ENCODE results near the gene CNFN.

Gene CNFN

DNA sequence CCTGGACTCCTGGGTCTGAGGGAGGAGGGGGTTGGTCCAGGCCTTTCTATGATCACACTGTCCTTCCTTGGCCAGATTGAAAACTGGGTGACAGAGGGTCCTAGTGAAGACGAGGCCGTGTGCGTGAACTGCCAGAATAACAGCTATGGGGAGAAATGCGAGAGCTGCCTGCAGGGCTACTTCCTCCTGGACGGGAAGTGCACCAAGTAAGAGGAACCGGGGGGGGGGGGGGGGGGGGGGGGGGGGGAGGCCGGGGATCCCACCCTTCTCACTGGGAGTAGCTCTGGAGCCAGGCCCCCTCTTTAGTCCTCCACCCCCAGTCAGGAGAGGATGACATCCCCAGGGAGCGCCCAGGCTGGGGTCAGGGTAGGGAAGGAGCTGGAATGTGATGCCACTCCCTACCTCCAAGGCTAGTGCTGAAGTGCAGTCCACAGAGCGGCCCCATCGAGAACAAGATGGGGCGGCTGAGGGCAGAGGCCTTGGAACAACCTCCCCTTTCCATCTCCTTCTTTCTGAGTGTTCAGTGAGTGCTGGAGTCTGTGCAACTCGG, 19.4 kb downstream of the CNFN start:
- DNase-seq: no peak

DNA sequence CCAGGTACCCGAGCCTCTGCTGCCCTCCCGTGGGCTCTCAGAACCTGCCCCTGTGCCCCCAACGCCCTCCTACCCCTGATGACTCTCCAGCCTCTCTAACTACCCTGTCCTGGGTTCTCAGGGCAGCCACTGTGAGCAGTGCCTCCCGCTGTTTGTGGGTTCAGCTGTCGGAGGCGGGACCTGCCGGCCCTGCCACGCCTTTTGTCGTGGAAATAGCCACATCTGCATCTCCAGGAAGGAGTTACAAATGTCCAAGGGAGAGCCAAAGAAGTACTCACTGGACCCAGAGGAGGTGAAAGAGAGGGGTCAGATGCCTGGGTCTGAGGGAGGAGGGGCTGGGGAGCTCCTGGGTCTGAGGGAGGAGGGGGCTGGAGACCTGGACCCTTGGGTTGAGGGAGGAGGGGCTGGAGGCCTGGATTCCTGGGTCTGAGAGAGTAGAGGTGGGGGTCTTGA, 20.0 kb downstream of the CNFN start:
- no peak for DNase-seq

DNA sequence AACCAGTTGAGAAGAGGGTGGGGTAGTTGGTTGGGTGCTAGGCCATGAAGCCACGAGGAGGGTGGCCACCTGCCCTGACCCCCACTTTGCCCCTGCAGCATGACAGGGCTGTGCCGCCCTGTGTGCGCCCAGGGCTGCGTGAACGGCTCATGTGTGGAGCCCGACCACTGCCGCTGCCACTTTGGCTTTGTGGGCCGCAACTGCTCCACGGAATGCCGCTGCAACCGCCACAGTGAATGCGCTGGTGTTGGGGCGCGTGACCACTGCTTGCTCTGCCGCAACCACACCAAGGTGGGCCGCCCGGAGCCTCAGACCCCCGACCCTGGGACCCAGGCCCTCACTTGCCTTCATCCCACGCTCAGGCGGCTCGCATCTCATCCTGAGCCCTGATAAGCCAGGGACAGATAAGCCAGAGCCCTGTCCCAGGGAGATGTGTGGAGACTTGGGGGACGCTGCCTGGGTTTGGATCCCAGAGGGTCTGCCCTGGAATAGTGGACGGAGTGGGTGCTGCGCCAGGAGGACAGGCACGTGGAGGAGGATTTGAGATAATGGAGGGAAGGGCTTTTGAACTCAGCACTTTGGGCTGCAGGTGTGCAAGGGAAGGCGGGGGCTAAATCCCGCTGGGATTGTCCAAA, 20.5 kb downstream of the CNFN start:
- no peak for DNase-seq

DNA sequence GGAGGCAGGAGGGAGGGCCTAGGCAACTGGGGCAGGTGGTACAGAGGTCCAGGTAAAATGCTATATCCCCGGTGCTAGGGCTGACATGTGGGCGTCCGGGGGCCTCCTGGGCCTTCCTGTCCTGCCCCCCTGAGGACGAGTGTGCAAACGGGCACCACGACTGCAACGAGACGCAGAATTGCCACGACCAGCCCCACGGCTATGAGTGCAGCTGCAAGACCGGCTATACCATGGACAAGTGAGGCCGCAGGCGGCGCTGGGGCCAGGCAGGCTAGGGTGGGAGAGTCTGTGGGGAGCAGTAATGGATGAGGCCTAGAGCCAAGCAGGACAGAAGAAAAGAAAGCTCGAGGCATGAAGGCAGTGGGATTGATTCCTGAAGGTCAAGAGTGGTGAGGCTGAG, 21.3 kb downstream of the CNFN start:
- no peak for DNase-seq

DNA sequence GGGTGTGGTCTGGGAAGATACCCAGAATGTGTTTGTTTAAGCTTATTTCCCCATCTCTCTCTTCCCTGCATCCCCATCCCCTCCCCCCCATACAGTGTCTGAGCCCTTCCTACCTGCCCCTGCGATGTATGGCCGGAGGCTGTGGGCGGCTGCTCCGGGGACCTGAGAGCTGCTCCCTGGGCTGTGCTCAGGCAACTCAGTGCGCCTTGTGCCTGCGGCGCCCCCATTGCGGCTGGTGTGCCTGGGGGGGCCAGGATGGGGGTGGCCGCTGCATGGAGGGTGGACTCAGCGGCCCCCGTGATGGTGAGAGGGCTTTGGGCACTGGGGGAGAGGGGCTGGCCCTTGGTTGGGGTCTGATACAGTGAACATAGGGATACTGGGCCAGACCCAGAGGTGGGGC, 21.7 kb downstream of the CNFN start:
- no peak for DNase-seq

DNA sequence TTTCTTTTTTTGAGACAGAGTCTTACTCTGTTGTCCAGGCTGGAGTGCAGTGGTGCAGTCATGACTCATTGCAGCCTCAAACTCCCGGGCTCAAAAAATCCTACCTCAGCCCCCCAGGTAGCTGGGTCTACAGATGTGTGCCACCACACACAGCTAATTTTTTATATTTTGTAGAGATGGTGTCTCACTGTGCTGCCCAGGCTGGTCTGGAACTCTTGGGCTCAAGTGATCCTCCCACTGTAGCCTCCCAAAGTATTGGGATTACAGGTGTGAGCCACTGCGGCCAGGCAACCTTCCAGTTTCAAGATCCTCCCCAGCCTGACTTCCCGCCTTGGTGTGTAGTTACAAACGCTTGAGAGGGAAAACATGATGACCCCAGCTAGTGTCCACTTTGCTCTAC, 22.2 kb downstream of the CNFN start:
- no peak for DNase-seq

DNA sequence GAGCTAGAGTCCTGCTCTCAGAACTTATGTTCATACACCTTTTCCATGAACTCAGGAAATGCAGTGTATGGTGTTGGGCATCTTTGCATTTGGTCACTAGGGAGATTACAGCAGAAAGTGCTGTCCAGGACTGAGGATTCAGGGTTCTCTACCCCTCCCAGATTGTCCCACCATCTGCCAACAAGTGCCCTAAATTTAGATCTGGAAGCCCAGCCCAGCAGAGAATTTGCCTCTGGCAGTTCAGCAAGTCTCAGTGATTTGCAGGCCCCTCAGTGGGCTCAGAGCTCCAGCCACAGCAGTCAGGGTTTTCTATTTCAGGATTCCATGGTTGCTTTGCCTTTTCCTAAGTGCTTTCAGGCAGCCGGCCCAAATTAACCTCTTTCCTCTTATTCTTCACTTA, 23.4 kb downstream of the CNFN start:
- DNase-seq: no peak

DNA sequence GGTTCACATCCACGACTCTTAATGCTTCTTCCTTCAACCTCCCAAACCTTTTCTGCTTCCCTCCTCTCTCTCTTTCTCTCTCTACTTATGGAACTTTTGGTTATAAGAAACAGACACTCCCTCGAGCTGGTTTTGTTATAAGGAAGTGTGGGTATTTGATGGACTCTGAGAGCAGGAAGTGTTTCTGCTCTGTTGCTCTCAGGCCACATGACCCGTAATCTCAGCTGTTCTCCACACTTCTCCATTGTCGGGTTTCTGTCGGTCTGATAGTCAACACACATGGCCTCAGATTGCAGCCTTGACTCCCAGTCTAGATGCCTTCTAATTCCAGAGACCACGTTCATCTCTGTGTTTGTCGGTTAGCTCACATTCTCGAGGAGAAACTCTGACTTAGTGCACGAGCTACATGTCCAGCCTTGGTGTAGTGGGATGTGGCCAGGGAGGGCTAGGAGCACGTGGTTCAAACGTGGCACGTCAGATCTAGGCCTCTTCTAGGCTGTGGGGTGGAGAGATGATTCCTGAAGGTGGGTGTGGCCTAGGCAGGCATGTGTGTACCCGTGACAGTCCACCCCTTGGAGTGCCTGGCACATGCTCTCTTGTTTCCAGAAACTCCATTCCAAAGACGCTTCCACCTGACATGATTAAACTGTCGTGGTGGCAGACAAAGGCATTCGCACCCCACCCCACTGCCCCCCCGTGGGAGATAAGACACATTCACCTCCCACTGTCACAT, 26.3 kb downstream of the CNFN start:
- DNase-seq: no peak

DNA sequence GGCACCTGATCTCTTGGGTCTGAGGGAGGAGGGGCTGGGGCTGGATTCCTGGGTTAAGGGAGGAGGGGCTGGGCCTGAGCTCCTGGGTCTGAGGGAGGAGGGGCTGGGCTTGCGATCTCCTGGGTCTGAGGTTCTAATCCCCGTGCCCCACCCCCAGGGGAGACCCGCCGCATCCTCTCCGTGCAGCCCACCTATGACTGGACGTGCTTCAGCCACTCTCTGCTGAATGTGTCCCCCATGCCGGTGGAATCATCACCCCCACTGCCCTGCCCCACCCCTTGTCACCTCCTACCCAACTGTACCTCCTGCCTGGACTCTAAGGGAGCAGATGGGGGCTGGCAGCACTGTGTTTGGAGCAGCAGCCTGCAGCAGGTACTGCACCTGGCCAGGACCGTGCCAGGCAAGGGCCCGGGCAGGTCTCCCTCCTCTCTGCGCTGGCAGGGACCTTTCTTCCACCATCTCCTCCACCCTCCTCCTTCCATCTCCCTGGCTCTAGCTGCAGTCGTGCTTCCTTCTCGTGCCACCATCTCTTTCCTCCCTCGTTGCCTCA, 27.1 kb downstream of the CNFN start:
- no peak for DNase-seq

DNA sequence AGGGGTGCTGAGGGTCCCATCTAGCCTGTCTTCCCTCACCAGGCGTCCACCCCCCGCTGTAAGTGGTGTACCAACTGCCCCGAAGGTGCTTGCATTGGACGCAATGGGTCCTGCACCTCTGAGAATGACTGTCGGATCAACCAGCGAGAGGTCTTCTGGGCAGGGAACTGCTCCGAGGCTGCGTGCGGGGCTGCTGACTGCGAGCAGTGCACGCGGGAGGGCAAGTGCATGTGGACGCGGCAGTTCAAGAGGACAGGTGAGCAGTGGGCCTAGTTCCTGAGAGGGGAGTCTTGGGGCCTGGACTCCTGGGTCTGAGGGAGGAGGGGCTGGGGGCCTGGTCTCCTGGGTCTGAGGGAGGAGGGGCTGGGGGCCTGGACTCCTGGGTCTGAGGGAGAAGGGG, 27.8 kb downstream of the CNFN start:
- no peak for DNase-seq

DNA sequence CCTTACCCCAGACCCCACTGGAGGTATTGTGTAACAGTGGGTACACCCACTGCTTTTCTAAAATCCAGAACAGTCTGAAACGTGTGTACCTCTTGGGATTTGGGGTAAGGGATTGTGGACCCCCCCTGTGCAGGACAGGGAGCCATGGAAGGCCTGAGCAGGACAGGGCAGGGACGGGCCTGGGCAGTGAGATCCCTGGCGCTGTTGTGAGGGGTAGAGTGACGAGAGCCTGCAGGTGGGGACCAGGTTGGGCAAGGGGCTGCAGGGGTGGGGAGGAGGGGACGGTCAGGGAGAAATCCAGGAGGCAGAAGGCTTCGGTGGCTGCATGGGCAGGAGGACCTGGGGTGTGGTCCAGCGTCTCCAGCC, 28.6 kb downstream of the CNFN start:
- no peak for DNase-seq

DNA sequence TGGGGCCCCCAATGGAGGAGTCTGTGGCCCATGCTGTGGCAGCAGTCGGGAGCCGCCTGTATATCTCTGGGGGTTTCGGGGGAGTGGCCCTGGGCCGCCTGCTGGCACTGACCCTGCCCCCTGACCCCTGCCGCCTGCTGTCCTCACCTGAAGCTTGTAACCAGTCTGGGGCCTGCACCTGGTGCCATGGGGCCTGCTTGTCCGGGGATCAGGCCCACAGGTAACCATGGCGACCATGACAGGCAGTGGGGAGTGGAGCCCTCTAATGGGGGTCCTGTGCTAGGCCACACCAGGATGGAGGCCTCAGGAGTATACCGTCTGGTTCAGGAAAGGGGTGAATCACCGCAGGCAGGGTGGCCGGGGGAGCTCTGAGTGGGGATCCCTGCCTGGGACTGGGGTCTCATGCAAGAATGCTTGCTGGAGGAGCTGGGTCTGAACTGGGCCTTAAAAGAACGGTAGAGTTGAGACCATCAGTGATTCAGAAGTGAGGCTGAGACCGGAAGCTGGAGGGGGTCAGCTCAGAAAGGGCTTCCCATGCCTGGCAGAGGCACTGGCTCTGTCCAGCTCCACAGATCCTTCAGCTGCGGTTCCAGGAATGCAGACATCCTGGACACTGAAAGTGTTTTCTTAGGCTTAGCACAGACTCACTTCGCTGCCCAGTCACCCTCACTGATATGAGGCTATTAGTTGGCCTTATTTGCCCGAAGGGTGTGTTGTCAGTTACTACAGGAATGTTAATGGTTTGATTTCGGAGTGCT, 29.1 kb downstream of the CNFN start:
- DNase-seq: no peak

DNA sequence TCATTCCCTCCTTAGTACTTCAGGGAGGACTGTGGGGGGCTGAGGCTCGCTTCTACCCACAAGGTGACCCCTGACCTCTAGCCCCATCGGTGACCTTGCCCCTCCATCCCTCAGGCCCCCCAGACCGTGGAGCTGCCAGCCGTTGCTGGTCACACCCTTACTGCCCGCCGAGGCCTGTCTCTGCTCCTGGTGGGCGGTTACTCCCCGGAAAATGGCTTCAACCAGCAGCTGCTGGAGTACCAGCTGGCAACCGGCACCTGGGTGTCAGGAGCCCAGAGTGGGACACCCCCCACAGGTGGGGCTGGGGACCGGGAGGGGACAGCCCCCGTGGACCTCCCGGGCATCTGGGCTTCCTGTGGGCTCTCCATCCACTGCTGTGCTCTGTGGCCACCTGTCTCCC, 32.8 kb downstream of the CNFN start:
- no peak for DNase-seq

DNA sequence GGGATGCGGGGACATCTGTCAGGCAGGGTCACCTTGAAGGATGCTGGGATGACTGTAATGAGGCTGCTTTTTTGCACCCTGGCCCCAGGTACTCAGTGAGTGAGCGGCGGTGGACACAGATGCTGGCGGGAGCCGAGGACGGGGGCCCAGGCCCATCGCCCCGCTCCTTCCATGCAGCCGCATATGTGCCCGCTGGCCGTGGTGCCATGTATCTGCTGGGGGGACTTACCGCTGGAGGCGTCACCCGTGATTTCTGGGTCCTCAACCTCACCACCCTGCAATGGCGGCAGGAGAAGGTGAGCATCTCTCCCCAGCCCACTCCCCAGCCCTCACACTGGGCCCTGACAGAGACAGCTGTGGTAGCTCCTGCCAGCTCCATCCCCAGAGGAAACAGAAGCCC, 33.4 kb downstream of the CNFN start:
- DNase-seq: no peak

DNA sequence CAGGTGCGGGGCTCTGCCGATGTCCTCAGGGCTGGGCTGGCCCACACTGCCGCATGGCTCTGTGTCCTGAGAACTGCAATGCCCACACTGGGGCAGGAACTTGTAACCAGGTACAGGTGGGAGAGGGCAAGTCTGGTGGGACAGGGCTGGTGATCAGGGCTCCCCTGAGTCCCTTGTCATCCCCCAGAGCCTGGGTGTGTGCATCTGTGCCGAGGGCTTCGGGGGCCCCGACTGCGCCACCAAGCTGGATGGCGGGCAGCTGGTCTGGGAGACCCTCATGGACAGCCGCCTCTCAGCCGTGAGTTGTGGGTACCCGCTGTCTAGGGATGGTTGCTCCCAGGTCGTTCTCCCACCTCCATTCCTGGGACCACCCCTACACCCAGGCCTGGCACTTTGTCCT, 34.2 kb downstream of the CNFN start:
- no peak for DNase-seq

DNA sequence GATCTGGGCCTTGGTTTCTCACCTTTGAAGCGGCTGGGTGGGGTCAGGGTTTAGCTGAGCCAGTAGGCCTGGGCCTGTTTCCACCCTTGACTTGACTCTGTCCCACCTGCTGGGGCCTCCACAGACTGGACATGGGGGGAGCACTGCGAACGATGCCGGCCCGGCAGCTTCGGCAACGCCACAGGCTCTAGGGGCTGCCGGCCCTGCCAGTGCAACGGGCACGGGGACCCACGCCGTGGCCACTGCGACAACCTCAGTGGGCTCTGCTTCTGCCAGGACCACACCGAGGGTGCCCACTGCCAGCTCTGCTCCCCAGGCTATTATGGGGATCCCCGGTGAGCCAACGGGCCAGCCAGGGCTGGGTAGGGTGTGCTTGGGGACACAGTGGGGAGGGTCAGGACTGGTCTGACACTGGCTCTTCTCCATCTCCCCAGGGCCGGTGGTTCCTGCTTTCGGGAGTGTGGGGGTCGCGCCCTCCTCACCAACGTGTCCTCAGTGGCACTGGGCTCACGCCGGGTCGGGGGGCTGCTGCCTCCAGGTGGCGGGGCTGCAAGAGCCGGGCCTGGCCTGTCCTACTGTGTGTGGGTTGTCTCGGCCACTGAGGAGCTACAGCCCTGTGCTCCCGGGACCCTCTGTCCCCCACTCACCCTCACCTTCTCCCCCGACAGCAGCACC, 36.6 kb downstream of the CNFN start:
- no peak for DNase-seq

DNA sequence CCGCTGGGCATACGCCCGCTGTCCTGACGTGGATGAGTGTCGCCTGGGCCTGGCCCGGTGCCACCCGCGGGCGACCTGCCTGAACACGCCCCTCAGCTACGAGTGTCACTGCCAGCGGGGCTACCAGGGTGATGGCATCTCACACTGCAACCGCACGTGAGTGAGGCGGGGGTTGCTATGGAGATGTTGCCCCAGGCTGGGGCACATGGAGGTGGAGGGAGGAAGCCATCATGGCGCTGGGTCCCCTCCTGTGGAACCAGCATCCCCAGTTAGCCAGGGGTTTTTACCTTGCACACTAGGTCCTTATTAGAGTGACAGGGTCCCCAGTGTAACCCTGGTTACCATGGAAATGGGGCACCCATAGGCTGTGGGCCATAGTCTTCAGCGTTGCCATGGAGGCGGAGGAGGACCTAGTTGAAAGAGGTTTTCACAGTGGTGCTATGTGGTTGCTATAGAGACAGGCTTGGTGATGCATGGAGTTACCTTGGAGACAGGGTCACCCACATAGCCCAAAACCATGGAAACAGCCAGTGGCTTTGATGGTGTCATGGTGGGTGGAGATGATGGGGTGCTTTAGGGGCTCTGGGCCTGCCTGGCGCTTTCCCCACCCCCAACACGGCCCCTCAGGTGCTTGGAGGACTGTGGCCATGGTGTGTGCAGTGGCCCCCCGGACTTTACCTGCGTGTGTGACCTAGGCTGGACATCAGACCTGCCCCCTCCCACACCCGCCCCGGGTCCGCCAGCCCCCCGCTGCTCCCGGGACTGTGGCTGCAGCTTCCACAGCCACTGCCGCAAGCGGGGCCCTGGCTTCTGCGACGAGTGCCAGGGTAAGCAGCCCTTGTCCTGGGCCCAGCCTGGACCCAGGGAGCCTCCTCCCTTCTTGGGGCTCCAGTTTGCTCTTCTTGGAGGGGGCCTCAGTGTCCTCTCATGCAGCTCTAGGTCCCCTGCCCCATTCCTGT, 37.5 kb downstream of the CNFN start:
- no peak for DNase-seq

DNA sequence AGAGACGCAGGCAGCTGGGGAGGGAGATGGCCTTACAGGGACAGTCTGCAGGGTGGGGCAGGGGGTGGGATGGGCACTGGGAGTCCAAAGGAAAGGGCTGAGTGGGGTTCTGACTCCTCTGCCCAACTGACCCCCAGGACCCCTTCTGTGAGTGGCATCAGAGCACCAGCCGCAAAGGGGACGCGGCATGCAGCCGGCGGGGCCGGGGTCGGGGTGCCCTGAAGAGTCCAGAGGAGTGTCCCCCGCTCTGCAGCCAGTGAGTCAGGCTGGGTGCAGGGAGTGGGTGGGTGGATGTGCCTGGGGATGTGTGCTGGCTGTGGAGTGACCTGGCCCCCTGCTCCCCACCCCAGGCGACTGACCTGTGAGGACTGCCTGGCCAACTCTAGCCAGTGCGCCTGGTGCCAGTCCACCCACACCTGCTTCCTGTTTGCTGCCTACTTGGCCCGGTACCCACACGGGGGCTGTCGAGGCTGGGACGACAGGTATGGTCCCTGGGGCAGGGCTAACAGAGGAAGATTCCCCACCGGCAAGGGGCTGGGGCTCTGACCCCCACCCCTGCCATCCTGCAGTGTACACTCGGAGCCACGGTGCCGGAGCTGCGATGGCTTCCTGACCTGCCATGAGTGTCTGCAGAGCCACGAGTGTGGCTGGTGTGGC, 38.9 kb downstream of the CNFN start:
- no peak for DNase-seq

DNA sequence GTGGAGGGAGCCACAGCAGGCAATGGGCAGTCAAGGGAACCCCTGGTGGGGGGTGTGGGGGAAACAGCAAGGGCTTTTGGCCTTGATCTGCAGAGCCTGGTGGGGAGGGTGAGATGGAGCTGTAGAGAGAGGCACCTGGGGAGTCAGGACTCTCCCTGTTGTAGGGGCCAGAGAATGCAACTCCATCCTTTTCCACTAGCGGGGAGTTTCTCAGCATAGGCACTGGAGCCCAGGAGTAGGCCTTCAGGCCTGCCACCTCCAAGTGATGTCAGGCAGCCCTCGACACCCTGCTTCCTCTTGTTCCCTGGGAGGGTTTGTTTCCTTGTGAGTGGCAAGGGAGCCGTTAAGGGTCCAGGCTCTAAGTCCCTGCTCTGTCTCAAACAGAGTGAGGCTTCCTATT, 39.7 kb downstream of the CNFN start:
- no peak for DNase-seq

DNA sequence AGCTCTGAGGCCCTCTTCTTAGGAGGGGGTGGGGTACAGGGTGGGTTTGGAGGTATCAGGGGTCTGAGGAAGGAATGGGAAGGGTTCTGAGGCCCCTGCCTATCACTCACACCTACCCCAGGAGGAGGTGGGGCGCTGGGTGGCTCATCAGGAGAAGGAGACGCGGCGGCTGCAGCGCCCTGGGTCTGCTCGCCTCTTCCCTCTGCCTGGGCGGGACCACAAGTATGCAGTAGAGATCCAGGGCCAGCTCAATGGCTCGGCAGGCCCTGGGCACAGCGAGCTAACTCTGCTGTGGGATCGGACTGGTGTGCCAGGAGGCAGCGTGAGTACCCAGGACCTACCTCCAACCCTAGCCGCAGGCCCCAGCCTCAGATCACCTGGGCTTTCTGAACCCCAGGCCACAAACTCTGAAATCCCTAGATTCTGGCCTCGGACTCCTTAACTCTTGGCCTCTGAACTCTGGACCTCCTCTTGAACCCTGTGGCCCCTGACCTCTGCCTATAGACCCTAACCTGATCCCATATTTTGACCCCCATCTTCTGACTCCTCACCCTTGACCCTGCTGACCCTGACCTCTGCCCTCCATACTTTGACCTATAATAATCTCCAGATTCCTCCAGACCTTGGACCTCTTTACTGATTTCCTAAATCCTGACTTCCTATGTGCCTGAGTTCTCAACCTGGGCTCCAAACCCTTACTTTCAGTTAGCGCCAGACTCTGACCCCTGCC, 40.6 kb downstream of the CNFN start:
- DNase-seq: no peak

DNA sequence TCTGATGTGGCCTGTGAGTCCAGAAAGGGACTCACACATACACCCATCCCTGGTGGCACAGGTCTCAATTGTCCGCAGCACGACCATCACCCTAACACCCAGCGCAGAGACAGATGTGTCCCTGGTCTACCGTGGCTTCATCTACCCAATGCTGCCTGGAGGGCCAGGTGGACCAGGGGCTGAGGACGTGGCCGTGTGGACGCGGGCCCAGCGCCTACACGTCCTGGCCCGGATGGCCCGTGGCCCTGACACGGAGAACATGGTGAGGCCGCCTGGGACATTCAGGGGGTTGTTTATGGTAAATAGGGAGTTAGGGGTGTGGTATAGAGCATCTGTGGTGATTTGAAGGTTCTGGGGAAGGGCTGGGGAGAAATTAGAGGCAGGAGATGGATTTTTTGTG, 41.9 kb downstream of the CNFN start:
- DNase-seq: no peak
